ENCODE data around the gene GLRX. TPM values are rescaled to one million over a fixed set of nuclear protein-coding genes. Genes with fewer than 3 reads are reported as not detected.

GLRX gene
- total and polyA plus RNA-seq, 2 of the 13 experiments (the other 11 are each of a cell fraction or from before 2014, with no cell fraction given) = 63.8 to 499 TPM

GRCh38 chr5:95826949-95827891, 4.7 kb upstream of the GLRX start (continued):
- TF ChIP-seq IKZF4 (CRISPR knock-in tag; IDR thresholded peaks at IDR 0.05; ENCODE audit: borderline replicate concordance, low read depth, not compliant biosample characterization) (no peak), ZNF512B (CRISPR knock-in tag; IDR thresholded peaks at IDR 0.05; ENCODE audit: borderline replicate concordance) (0 out of 2 replicates have a peak, but pooled peaks have one; percentile 59), E2F1 (CRISPR knock-in tag; IDR thresholded peaks at IDR 0.05) (no peak), FOXA3 (CRISPR knock-in tag; IDR thresholded peaks at IDR 0.05) (peak; percentile 80), ZNF431 (CRISPR knock-in tag; IDR thresholded peaks at IDR 0.05; ENCODE audit: borderline replicate concordance, low read depth) (peak; percentile 68; the same call in 1 of the 2 replicates), ZNF275 (CRISPR knock-in tag; IDR thresholded peaks at IDR 0.05; ENCODE audit: borderline replicate concordance) (no peak), KDM4B (CRISPR knock-in tag; IDR thresholded peaks at IDR 0.05) (peak; percentile 84), ZNF563 (CRISPR knock-in tag; IDR thresholded peaks at IDR 0.05) (no peak), THRA (CRISPR knock-in tag; IDR thresholded peaks at IDR 0.05; ENCODE audit: borderline replicate concordance) (peak; percentile 59; the same call in 1 of the 2 replicates), SOX6 (IDR thresholded peaks at IDR 0.05) (no peak), SOX6 (CRISPR knock-in tag; IDR thresholded peaks at IDR 0.05) (peak; percentile 82), SMARCC2 (IDR thresholded peaks at IDR 0.05) (no peak), ZNF3 (CRISPR knock-in tag; IDR thresholded peaks at IDR 0.05) (no peak), ZNF713 (CRISPR knock-in tag; IDR thresholded peaks at IDR 0.05) (0 out of 2 replicates have a peak, but pooled peaks have one; percentile 36), NFE2L2 (IDR thresholded peaks at IDR 0.05; ENCODE audit: low read length) (no peak), NCOA2 (CRISPR knock-in tag; IDR thresholded peaks at IDR 0.05) (peak; percentile 81), ZFY (CRISPR knock-in tag; IDR thresholded peaks at IDR 0.05) (no peak; the same call in 1 of the 2 replicates), TMF1 (CRISPR knock-in tag; IDR thresholded peaks at IDR 0.05; ENCODE audit: low read depth) (no peak)

All from HepG2 (cell line).